ENCODE data around the gene TMEM43.
A peak's percentile ranks its signal among the peaks of the same experiment; 100 is the strongest.
"Not testable (repeated sequence)": the region's sequence is repeated elsewhere in the genome, so short reads cannot be mapped to it uniquely, and the experiment has no call there.

TMEM43 gene, protein sequence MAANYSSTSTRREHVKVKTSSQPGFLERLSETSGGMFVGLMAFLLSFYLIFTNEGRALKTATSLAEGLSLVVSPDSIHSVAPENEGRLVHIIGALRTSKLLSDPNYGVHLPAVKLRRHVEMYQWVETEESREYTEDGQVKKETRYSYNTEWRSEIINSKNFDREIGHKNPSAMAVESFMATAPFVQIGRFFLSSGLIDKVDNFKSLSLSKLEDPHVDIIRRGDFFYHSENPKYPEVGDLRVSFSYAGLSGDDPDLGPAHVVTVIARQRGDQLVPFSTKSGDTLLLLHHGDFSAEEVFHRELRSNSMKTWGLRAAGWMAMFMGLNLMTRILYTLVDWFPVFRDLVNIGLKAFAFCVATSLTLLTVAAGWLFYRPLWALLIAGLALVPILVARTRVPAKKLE

DNA sequence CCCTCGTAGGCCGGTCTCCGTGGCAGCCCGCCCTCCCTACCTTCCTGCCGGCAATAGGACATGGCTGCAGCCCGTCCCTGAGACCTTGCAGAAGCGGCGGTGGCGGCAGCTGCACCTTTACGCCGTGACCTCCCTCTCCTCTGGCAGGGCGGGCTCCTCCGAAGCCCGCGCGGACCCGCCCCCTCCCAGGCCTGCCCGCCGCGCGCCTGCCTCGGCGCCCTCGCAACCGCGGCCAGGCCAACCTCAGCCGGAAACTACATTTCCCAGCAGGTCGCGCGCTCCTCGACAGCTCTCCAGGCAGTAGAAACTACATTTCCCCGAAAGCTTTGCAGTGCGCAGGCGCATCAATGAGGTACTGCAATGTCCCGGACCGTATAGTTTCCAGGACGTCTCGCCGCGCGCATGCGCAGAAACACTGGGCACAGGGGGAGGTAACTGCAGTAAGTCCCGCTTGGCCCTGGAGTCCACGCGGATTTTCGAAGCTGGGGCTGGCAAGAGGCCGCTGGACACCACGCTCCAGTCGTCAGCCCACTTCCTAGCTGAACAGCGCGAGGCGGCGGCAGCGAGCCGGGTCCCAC lies at the start of gene TMEM43, which contains the start of gene CHCHD4:
Gene TMEM43 (plus strand): TSS at position 438 of the 578 bp plus-strand sequence. CDS start 142 bp downstream, outside the sequence.
Gene CHCHD4 (minus strand): TSS at position 256 of the 578 bp plus-strand sequence. CDS start 194 bp downstream, at position 62.
- H3K27ac ChIP-seq, result peak within 1 kb of the TSS; percentile 95
- peak; percentile 93 for DNase-seq (ENCODE audit: low read depth, low spot score)

DNA sequence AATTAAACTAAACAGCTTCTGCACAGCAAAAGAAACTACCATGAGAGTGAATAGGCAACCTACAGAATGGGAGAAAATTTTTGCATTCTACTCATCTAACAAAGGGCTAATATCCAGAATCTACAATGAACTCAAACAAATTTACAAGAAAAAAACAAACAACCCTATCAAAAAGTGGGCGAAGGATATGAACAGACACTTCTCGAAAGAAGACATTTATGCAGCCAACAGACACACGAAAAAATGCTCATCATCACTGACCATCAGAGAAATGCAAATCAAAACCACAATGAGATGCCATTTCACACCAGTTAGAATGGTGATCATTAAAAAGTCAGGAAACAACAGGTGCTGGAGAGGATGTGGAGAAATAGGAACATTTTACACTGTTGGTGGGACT lies 49.6 kb upstream of the TMEM43 start:
- not testable (repeated sequence) for H3K27ac ChIP-seq; DNase-seq (ENCODE audit: low read depth, low spot score)

DNA sequence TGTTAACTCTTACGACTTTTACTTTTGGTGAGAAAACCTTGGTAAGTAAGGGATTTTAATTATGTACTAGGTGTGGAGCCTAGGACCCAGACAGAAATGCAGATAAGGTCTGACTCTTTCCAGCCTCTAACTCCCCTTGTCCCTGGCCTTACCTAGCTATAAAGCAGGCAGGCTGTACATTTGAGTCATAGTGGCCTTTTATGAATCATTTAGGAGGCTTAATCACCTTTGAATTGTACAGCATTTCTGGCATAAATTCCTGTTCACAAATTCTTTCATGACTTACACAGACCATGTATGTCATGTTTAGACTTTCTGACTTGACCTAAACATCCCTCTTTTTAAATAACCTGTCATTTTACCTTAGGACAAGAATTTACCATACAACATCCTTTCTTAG lies 47.5 kb upstream of the TMEM43 start:
- peak; percentile 29 for DNase-seq (ENCODE audit: low read depth, low spot score)

DNA sequence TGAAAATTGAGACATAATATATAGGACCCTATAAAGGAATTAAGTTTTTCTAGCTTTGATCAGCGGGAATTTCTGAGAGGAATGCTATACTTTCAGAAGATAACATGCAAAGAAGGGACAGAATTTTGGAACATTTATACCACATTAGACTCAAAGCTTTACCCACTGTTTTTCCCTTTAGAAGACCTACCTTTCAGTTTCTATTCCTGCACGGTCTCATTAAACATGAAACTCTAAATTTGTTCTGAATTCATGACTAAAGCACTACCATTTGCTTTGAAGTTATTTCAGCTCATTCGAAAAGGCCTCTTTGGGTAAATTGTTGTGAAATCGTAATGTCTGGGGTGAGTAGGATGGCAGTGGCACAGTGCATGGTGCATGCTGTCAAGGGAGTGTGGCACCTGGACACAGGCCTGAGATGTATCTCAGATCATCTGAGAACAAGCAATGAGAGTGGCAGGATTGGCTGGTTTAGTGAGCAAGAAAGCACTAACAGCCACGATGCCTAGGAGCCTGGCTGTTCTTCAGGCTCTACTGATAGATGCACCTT lies 42.7 kb upstream of the TMEM43 start:
- no peak overlapping the region for H3K27ac ChIP-seq
- DNase-seq (ENCODE audit: low read depth, low spot score), result no peak

More for the DNA sequence above, 47.5 kb upstream of the TMEM43 start:
- H3K27ac ChIP-seq, result peak overlapping the region; percentile 2

DNA sequence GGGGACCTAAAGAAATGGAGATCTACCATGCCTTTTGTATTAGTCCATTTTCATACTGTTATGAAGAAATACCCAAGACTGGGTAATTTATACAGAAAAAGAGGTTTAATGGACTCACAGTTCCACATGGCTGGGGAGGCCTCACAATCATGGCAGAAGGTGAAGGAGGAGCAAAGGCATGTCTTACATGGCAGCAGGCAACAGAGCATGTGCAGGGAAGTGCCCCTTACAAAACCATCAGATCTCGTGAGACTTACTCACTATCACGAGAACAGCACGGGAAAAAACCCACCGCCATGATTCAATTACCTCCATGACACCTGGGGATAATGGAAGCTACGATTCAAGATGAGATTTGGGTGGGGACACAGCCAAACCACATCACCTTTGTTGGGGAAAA lies 37.4 kb upstream of the TMEM43 start:
- H3K27ac ChIP-seq; DNase-seq (ENCODE audit: low read depth, low spot score): not testable (repeated sequence)

DNA sequence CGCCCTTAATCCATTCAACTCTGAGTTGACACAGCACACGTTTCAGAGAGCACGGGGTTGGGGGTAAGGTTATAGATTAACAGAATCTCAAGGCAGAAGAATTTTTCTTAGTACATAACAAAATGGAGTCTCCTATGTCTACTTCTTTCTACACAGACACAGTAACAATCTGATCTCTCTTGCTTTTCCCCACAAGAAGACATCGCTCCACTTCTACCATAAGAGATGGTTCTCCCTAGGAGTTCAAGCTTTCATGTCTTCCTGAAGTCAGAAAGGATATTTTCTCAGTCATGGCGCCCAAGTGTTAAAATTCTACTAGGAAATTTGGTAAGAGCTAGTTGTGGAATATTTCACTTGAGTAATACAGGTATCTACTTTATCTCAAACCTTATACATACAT lies 32.9 kb upstream of the TMEM43 start:
- peak overlapping the region; percentile 79 for H3K27ac ChIP-seq
- DNase-seq (ENCODE audit: low read depth, low spot score), result not testable (repeated sequence)

DNA sequence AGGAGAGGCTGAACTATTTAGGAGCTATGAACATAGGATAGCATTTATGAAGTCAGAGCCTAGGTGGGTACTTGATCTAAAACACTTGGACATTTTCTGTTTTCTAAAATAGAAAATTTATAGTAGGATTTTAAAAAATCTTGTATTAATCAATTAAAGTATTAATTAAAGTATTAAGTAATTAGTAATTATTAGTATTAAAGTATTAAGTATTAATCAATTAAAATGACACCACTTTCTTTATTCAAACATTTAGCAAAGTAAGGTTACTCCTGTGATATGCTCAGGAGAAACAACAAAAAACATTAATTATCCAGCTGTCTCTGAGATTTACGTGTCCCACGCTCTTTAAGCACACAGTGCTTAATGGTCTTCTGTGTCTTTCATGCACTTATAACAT lies 32.4 kb upstream of the TMEM43 start:
- H3K27ac ChIP-seq, result peak overlapping the region; percentile 79
- DNase-seq (ENCODE audit: low read depth, low spot score), result no peak

DNA sequence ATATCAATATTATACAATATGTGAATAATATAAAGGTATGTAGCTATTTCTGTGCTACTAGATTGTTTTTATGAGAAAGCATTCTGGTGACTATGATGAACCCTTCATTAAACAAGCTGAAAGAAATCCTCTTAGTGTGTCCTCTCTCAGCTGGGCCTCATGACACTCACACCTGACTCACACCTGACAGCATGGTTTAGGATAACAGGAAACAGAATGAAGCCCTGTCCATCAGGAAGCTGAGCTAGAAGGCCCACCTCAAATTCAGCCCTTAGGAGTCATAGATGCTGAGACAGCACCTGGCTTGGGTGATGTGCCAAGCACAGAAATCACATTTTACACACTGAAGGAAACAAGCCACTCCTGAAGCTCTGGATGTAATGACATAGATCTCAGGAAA lies 31.0 kb upstream of the TMEM43 start:
- H3K27ac ChIP-seq, result peak overlapping the region; percentile 79
- DNase-seq (ENCODE audit: low read depth, low spot score), result peak; percentile 67

DNA sequence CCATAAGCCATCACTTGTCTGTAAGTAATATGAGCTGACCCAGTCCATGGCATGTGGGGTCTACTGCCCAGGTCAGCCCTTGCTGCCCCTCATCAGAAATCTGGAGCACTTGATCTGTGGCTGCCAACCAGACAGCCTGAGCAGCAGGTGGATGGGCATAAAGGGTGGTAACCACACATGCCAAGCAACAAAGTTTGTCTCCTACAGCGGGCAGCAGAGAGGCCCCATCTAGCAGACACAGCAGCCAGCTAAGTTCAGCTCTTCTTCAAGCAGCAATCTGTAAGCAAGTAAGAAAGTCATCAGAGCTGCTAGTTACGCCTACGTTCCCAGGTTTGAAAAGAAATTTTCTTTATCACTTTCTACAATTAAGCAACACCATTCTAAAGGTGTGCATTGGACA lies 28.1 kb upstream of the TMEM43 start:
- no peak overlapping the region for H3K27ac ChIP-seq
- no peak for DNase-seq (ENCODE audit: low read depth, low spot score)

DNA sequence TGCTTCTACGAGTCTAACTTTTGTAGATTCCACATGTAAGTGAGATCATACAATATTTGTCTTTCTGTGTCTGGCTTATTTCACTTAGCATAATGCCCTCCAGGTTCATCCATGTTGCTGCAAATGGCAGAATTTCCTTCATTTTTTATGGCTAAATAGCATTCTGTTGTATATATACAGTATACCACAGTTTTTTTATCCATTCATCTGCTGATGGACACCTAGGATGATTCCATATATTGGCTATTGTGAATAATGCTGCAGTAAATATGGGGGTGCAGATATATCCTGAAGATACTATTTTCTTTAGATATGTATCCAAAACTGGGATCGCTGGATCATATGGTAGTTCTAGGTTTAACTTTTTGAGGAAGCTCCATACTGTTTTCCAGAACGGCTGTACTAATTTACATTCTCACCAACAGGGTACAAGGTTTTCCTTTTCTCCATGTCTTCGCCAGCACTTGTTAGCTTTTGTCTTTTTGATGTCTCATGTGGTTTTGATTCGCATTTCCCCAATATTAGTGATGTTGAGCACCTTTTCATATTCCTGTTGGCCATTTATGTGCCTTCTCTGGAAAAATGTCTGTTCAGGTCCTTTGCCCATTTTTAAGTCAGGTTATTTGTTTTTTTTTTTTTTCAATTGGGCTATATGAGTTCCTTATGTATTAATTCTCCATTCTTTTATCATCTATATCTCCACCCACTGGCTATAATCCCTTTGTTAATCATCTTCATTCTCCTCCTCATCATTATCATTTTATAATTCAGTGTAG lies 27.0 kb upstream of the TMEM43 start:
- no peak for DNase-seq (ENCODE audit: low read depth, low spot score)
- no peak overlapping the region for H3K27ac ChIP-seq

DNA sequence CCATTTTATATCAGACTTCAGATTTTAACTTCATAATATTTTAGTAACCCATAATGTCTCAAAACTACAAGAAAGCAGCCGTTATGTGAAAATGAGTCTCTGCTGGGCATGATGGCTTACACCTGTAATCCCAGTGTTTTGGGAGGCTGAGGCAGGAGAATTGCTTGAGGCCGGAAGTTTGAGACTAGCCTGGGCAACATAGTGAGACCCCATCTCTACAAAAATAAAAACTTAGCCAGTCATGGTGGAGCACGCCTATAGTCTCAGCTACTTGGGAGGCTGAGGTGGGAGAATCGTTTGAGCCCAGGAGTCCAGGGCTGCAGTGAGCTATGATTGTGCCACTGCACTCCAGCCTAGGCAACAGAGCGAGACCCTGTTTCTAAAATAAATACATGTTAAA lies 15.0 kb upstream of the TMEM43 start:
- not testable (repeated sequence) for H3K27ac ChIP-seq; DNase-seq (ENCODE audit: low read depth, low spot score)

DNA sequence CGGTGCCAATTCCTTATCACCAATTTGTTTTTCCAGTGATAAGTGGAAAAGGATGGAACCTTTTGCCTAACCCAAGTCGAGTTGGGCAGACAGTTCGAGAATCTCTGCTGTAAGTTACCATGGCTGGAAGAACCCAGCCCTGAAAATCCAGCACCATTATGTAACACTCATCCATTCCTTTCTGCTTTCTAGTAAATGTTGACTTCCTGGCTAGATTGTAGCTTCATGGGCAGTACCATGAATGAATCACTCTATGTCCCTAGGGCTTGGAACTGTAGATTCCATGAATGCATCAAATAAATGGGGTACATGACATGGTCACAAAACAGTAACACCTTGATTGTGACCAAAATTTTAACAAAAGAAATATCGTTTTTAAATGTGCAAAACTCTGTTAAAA lies 14.2 kb upstream of the TMEM43 start:
- DNase-seq (ENCODE audit: low read depth, low spot score), result no peak
- no peak overlapping the region for H3K27ac ChIP-seq

DNA sequence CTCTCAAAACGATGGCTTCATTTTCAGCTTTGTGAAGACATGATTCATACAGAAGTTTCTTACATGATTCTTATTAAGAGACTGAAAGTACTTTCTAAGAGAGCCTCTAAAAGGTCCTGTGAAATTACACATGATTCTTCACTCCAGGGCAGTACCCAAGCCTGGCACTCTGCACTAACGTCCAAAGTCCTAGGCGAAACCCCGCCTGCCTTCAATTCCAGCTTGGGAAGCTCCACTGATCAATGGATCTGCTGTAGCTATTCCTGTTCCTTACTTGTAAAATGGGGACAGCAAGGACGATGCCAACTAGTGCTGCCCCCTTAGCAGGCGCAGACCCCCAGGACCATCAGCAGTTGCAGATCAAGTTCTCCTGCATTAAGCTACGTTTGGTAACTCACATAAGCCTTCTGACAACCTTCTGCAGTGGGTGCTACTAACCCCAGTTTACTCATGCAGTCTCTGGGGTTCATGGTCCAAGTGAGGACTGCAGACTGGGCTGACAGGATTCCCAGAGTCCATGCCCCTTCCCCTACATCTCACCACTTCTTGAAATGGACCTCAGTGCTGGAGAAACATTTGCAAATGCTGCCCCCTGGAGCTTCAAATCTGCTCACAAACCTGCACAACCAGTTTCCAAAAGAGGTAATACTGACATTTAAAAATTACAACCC lies 10.8 kb upstream of the TMEM43 start:
- no peak for DNase-seq (ENCODE audit: low read depth, low spot score)
- no peak overlapping the region for H3K27ac ChIP-seq

DNA sequence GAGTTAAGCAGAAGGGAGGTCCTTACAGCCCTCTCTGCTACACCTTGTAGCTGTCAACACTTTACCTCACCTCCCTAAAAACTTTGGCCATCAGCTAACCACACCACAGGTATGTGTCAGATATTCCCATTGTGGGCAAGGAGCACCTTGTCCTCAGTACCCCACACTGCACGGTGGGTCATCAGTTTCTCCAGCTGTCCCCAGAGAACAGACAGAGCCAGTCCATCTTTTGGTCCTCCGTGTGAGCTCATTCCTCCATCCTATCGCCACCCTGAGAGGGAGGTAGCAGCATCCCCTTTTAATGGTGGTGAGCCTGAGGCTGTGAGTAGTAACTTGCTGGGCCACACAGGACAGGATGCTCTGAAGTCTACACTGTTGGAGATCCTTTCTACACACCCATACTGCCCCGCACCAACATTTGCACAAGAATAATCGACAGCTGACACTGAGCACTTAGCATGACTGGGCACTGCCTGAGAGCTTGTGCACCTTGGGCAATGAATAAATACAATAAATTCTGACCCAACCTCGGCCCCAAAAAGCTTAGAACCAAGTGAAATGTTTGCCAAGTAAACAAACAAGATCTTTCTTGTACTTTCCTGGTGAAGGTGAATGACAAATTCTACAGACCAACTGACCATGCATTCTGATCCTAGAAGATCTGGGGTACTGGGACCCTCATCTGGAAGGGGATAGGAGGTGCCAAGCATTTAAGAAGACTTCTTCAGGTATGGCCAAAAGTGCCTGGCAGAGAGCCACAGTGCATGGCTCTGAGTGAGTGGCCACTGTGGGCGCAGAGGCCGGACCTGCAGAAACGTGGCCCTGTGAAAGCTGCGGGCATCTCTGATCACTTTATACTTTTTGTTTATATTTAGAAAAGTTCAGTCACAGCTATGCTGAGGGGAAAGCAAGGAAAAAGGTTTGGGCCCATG lies 7.1 kb upstream of the TMEM43 start:
- no peak overlapping the region for H3K27ac ChIP-seq

DNA sequence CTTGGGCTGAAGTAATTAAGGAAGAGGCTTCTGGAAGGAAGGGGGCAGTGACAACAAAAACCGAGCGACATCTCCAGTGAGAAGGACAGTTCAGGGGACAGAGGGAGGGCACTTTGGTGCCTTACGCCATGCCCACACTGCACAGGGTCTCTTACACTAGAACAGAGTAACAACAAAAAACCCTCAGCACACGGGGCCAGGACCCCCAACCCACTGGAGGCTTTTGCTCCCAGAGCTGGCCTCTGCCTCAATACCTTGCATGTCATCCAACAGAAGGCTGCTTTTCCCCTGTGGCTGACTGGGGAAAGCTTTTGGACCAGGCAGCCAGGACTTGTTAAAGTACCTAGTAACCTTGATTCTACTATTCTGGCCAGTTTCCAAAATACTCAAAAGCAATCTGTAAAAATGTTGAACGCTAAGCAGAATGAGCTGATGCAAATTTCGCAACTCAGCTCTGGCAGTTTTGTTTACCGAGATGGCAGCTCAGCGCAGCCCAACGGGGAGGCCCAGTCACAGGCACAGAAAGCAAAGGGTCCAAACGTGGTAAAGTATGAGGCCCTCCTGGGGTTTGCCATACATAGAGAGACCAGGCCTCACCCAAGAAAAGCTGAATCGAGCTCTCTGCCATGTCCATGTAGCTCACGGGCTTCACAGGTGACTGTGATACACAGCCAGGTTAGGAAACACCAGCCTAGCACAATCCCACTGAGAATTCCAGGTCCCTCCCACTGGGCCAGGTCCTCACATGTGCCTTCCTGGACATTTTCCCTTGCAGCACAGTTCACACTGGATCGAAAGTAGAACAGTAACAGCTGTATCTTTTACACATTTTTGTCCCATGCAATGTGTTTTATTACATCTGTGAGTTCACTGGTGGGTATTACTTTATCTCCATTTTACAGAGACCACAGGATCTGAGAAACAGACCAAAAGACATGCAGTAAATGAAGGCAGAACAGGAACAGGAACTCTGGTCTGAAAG lies 6.2 kb upstream of the TMEM43 start:
- H3K27ac ChIP-seq, result peak overlapping the region; percentile 47

More for the DNA sequence above, 7.1 kb upstream of the TMEM43 start:
- DNase-seq (ENCODE audit: low read depth, low spot score), result no peak

DNA sequence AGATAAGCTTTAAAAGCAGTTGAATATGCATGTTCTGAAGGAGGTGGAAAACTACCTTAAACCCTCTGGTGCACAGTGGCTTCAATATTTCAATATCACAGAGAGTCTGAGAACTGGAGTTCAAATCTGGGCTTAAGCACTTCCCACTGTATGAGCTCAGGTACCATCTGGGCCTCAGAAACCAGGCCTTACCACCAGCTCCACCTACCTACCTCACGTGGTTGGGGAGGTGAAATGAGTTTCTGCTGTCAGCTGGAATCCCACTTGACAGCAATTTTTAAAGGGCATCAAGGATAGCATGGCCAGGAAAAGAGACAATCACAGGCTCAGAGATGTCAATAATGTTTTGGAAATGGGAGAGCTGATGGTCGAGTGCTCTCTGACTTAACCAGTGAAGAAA lies 5.2 kb upstream of the TMEM43 start:
- H3K27ac ChIP-seq, result peak overlapping the region; percentile 47
- DNase-seq (ENCODE audit: low read depth, low spot score), result no peak

More for the DNA sequence above, 6.2 kb upstream of the TMEM43 start:
- DNase-seq (ENCODE audit: low read depth, low spot score), result no peak

DNA sequence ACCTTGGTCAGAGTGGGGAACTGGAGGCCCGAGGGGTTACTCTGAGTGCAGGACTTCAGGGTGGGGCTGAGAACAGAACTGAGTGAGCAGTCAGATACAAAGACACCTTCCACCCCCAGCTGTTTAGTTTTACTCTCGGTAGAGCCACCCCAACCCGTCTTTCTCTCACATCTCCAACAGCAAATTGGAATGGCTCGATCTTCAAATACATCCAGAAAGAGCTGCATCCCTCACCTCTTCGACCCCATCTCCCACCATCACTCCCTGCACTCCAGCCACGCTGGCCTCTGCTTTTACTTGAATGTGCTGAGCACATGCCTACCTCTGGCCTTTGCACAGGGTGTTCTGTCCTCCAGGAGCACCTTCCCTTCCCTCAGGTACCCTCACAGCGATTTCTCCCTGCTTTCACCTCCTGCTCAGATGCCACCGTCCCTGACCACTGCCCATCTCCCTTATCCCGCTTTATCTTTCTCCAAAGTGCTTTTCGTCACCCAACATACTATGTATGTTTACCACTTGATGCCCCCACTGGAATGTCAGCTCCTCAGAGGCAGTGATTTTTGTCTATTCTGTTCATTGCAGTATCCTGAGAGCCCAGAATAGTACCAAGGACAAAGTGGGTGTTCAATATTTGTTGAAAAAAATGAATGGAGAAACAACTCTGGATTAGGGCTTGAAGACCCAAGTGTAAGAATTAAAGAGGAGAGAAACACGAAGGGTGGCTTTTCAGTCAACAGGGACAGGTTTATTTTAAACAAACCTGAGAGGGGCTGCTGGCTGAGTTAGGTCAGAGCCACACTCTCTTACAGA lies 4.5 kb upstream of the TMEM43 start:
- DNase-seq (ENCODE audit: low read depth, low spot score), result no peak

More for the DNA sequence above, 4.5 kb upstream of the TMEM43 start:
- H3K27ac ChIP-seq, result no peak overlapping the region
